NCI-H146 treated with DMSO at 0.1 percent for 48 hours (cell line): ENCODE data around the gene CTU1.

Source experiments
- DNase-seq: peaks from one replicate; lab custom pipeline; 2025; ENCODE audit not compliant: unreplicated experiment; lab: John Stamatoyannopoulos, UW

CTU1 gene

GRCh38 chr19:51135004-51135403 lies 26.8 kb upstream of the CTU1 start:
- no peak for DNase-seq

GRCh38 chr19:51131780-51132680 lies 23.8 kb upstream of the CTU1 start:
- DNase-seq = no peak

- DNase-seq = no peak
These were observed 21.5 kb upstream of the CTU1 start for GRCh38 chr19:51129716-51130115.

- DNase-seq = no peak
These were observed 20.0 kb upstream of the CTU1 start for GRCh38 chr19:51128227-51128626.

- no peak for DNase-seq
These were observed 19.5 kb upstream of the CTU1 start for GRCh38 chr19:51127755-51128154.

GRCh38 chr19:51127032-51127431 lies 18.8 kb upstream of the CTU1 start:
- no peak for DNase-seq

GRCh38 chr19:51125421-51126075 lies 17.3 kb upstream of the CTU1 start:
- no peak for DNase-seq

- no peak for DNase-seq
These were observed 16.5 kb upstream of the CTU1 start, which contains the start of gene SIGLEC9 for GRCh38 chr19:51124729-51125128. SIGLEC9 (plus strand) TSS chr19:51124906; CDS start chr19:51124975, 69 bp downstream.

GRCh38 chr19:51124216-51124615 lies 16.0 kb upstream of the CTU1 start:
- no peak for DNase-seq

GRCh38 chr19:51123802-51124201 lies 15.6 kb upstream of the CTU1 start:
- no peak for DNase-seq

GRCh38 chr19:51123381-51123800 lies 15.2 kb upstream of the CTU1 start:
- DNase-seq = no peak

GRCh38 chr19:51122112-51122981 lies 14.1 kb upstream of the CTU1 start:
- no peak for DNase-seq

- DNase-seq = no peak
These were observed 13.0 kb upstream of the CTU1 start for GRCh38 chr19:51121257-51121656.

- no peak for DNase-seq
These were observed 12.0 kb upstream of the CTU1 start for GRCh38 chr19:51120160-51120559.

GRCh38 chr19:51119611-51120010 lies 11.4 kb upstream of the CTU1 start:
- no peak for DNase-seq

- DNase-seq = no peak
These were observed 10.9 kb upstream of the CTU1 start for GRCh38 chr19:51119101-51119500.

GRCh38 chr19:51116736-51117286 lies 8.6 kb upstream of the CTU1 start:
- no peak for DNase-seq

- DNase-seq = no peak
These were observed 6.0 kb upstream of the CTU1 start for GRCh38 chr19:51114087-51114729.

GRCh38 chr19:51111606-51112005 lies 3.4 kb upstream of the CTU1 start:
- no peak for DNase-seq

- no peak for DNase-seq
These were observed 2.4 kb upstream of the CTU1 start for GRCh38 chr19:51110666-51110971.

GRCh38 chr19:51108805-51109146 lies 567 bp upstream of the CTU1 start:
- no peak for DNase-seq
